Caco-2 (cell line): ENCODE measurements around the gene MSRB1. TPM values are rescaled to one million over a fixed set of nuclear protein-coding genes. Genes with fewer than 3 reads are reported as not detected.
A peak's percentile ranks its signal among the peaks of the same experiment; 100 is the strongest.
"Not testable (repeated sequence)": the region's sequence is repeated elsewhere in the genome, so short reads cannot be mapped to it uniquely, and the experiment has no call there.

Source experiments
- BruUV-seq: library from RNA; stranded (reverse); fragments of 400-500 nt; replicated peaks from 2 replicates; lab custom pipeline; 2021; lab: Mats Ljungman, UMichigan
- CTCF ChIA-PET: fragments of 300-600 bp; sonication (Branson Sonifier 250); formaldehyde crosslinking; loops from one replicate; lab custom pipeline; 2022; ENCODE audit warnings: antibody characterized with exemption; lab: Charles Lee
- POLR2A ChIA-PET: fragments of 300-600 bp; sonication (Branson Sonifier 250); formaldehyde crosslinking; loops from one replicate; lab custom pipeline; 2022; ENCODE audit warnings: antibody characterized with exemption; lab: Charles Lee
- DNase-seq, 2 experiments: peaks; one replicate each; pipeline versions ENCODE4 v3.0.0 to v3.0.0-alpha.2; 2020 to 2022
- H3K27me3 ChIP-seq: replicated peaks from 2 replicates; pipeline ENCODE4 v1.6.0; 2011; ENCODE audit warnings: low read length; ENCODE audit not compliant: control insufficient read depth, insufficient read depth
- H3K36me3 ChIP-seq: 2 replicates; pipeline ENCODE4 v1.5.1; 2011; ENCODE audit warnings: low read length; ENCODE audit not compliant: control insufficient read depth, insufficient read depth
- H3K4me1 ChIP-seq: fragments of 250-450 bp; sonication (Bioruptor Pico); 2 replicates; pipeline ENCODE4 v1.5.1; 2020; ENCODE audit warnings: mild to moderate bottlenecking
- H3K4me3 ChIP-seq: 2 replicates; pipeline ENCODE4 v1.5.1; 2011; ENCODE audit warnings: low read depth, mild to moderate bottlenecking, control low read depth, low read length
- H3K9me3 ChIP-seq: fragments of 250-450 bp; sonication (Bioruptor Pico); 2 replicates; pipeline ENCODE4 v1.5.1; 2020; ENCODE audit warnings: mild to moderate bottlenecking, moderate library complexity
- H3K27ac Mint-ChIP-seq: one replicate; pipeline ENCODE4 v1.8.0; 2022; ENCODE audit warnings: mixed read lengths; ENCODE audit not compliant: unreplicated experiment
- H3K27me3 Mint-ChIP-seq: one replicate; pipeline ENCODE4 v1.8.0; 2022; ENCODE audit warnings: mixed read lengths; ENCODE audit not compliant: insufficient read depth, unreplicated experiment
- H3K36me3 Mint-ChIP-seq: one replicate; pipeline ENCODE4 v1.8.0; 2022; ENCODE audit warnings: mild to moderate bottlenecking, mixed read lengths; ENCODE audit not compliant: insufficient read depth, unreplicated experiment
- H3K4me1 Mint-ChIP-seq: one replicate; pipeline ENCODE4 v1.8.0; 2022; ENCODE audit warnings: low read depth, mixed read lengths; ENCODE audit not compliant: unreplicated experiment
- H3K4me3 Mint-ChIP-seq: one replicate; pipeline ENCODE4 v1.8.0; 2022; ENCODE audit warnings: mild to moderate bottlenecking, moderate library complexity, mixed read lengths; ENCODE audit not compliant: unreplicated experiment
- H3K9me3 Mint-ChIP-seq: one replicate; pipeline ENCODE4 v1.8.0; 2022; ENCODE audit warnings: mixed read lengths; ENCODE audit not compliant: unreplicated experiment
- CTCF ChIP-seq, 2 experiments: fragments of 200-600 bp in 1 of 2; IDR thresholded peaks; 1 replicate in 1 of 2; 2 replicates in 1 of 2; pipeline versions ENCODE4 v1.5.1 to v1.8.0; 2011 to 2022; ENCODE audit warnings: antibody characterized with exemption in 1 of 2, control low read depth in 1 of 2, inconsistent platforms in 1 of 2, low read depth in 1 of 2, low read length in 1 of 2, mild to moderate bottlenecking in 1 of 2, moderate library complexity in 1 of 2; ENCODE audit not compliant: insufficient read depth in 1 of 2, severe bottlenecking in 1 of 2, unreplicated experiment in 1 of 2
- intact Hi-C: fragments of 100-400 bp; cut with micrococcal nuclease; formaldehyde crosslinking; loops from one replicate; pipeline ENCODE4 v1.10.0; 2022; ENCODE audit not compliant: unreplicated experiment
- total RNA-seq: library from RNA; stranded (reverse); gene quantifications from 2 replicates; pipeline ENCODE4 v1.2.3, GENCODE V29; 2022

The MSRB1 gene
- total RNA-seq, 1 experiment from 2014 or later: 30.5 TPM

GRCh38 chr16:1920727-1921171, 22.2 kb downstream of the MSRB1 start:
- peak in 1 of 2 experiments; percentile 41 for DNase-seq
- H3K27me3 ChIP-seq: no peaks in the 10 kb centered on the region; the same call in none of the 2 replicates
- CTCF ChIA-PET: interaction anchor here (0.6 kb wide), 1 partner anchor 14 kb away, joined by 3 read pairs; no protein-coding TSS in a partner anchor
- H3K9me3 ChIP-seq: no peaks in the 10 kb centered on the region
- Mint-ChIP-seq H3K9me3 (no peaks in the 10 kb centered on the region), H3K4me3 (no peak overlapping the region), H3K36me3 (no peaks in the 10 kb centered on the region), H3K4me1 (no peaks in the 10 kb centered on the region), H3K27ac (no peak overlapping the region), H3K27me3 (peaks cover 6% of the 10 kb centered on the region)
- no peak for TF ChIP-seq CTCF (IDR thresholded peaks at IDR 0.05; ENCODE audit: insufficient read depth in 1 of 2, low read depth in 1 of 2, low read length in 1 of 2, severe bottlenecking in 1 of 2, unreplicated experiment in 1 of 2)
- POLR2A ChIA-PET: no interaction called here
- no peak overlapping the region for H3K4me3 ChIP-seq
- H3K4me1 ChIP-seq: peaks cover 3% of the 10 kb centered on the region; the same call in 1 of the 2 replicates
- BruUV-seq: no TSS peak
- intact Hi-C loops: no loop called here
- H3K36me3 ChIP-seq: no peaks in the 10 kb centered on the region

- CTCF ChIA-PET, H3K4me1 ChIP-seq, H3K4me3 Mint-ChIP-seq, POLR2A ChIA-PET, H3K36me3 ChIP-seq, BruUV-seq, DNase-seq, H3K27ac Mint-ChIP-seq, H3K27me3 Mint-ChIP-seq, H3K9me3 Mint-ChIP-seq, H3K4me3 ChIP-seq, H3K27me3 ChIP-seq, H3K4me1 Mint-ChIP-seq, H3K36me3 Mint-ChIP-seq, intact Hi-C loops, H3K9me3 ChIP-seq: not testable (repeated sequence)
Observed at GRCh38 chr16:1920122-1920521, 22.9 kb downstream of the MSRB1 start.

- H3K4me1 ChIP-seq: peaks cover 3% of the 10 kb centered on the region; the same call in 1 of the 2 replicates
- Mint-ChIP-seq H3K27ac (no peak overlapping the region), H3K36me3 (no peaks in the 10 kb centered on the region), H3K9me3 (no peaks in the 10 kb centered on the region), H3K4me3 (no peak overlapping the region), H3K4me1 (no peaks in the 10 kb centered on the region), H3K27me3 (peaks cover 6% of the 10 kb centered on the region)
- H3K9me3 ChIP-seq: no peaks in the 10 kb centered on the region
- no TSS peak for BruUV-seq
- CTCF ChIA-PET: interaction anchor here (0.6 kb wide), 1 partner anchor 457 kb away, joined by 6 read pairs; no protein-coding TSS in a partner anchor
- no peaks in the 10 kb centered on the region for H3K36me3 ChIP-seq
- POLR2A ChIA-PET: no interaction called here
- H3K27me3 ChIP-seq: no peaks in the 10 kb centered on the region; the same call in none of the 2 replicates
- no peak overlapping the region for H3K4me3 ChIP-seq
- intact Hi-C loops: no loop called here
- no peak for DNase-seq
- TF ChIP-seq CTCF (IDR thresholded peaks at IDR 0.05; ENCODE audit: insufficient read depth in 1 of 2, low read depth in 1 of 2, low read length in 1 of 2, severe bottlenecking in 1 of 2, unreplicated experiment in 1 of 2): no peak
Observed at GRCh38 chr16:1919327-1919998, 23.5 kb downstream of the MSRB1 start.
